Mammary epithelial cell (primary cell): ENCODE results near the gene C2orf81.

Experiments
- CTCF ChIP-seq, 2 donors: IDR thresholded peaks in 1 of 2; conservative IDR thresholded peaks in 1 of 2; 2 replicates each; pipeline ENCODE4 v1.5.1; 2011 to 2012; ENCODE audit warnings: inconsistent platforms in 2 of 2, low read length in 2 of 2, mild to moderate bottlenecking in 2 of 2, control low read depth in 1 of 2, low read depth in 1 of 2; ENCODE audit not compliant: insufficient read depth in 1 of 2; ENCODE audit errors: extremely low read depth in 1 of 2
- EZH2 ChIP-seq: IDR thresholded peaks from 2 replicates; pipeline ENCODE4 v1.6.1; 2012; ENCODE audit warnings: low read length, inconsistent platforms, borderline replicate concordance

GRCh38 chr2:74391580-74392448 lies 29.6 kb downstream of the C2orf81 start:
- TF ChIP-seq CTCF (conservative IDR thresholded peaks at IDR 0.05 in 1 of 2, IDR thresholded peaks at IDR 0.05 in 1 of 2; ENCODE audit: extremely low read depth in 1 of 2, insufficient read depth in 1 of 2, low read depth in 1 of 2, low read length in 2 of 2) = peak; percentile 99
- TF ChIP-seq EZH2 = no peak
